Amygdala (tissue), 56 donors: Measurements from ENCODE around the gene OR6K2.
"Not testable (repeated sequence)": the region's sequence is repeated elsewhere in the genome, so short reads cannot be mapped to it uniquely, and the experiment has no call there.

Experiments used
- DNase-seq, 56 donors: peaks; one replicate each; lab custom pipeline; 2025; lab: John Stamatoyannopoulos, UW

Gene OR6K2

DNA sequence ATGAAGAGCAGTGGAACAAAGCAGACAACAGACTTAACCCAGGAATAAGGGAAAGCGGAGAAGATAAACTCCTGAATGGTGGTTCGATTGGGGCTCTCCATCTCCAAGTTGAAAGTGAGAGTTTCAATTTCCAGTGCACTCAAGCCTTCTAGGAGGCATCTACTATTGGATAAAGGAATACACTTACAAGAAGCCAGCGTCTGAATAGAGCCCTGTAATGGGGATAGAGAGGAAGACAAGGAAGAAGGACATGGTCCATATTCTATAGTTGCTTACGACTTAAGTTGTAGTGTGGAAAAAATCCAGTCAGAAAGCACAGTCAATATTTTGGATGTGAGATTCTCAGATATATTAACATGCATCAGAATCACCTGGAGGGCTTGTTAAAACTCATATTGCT, at the start of gene OR6K2:
Gene OR6K2 (minus strand): TSS at position 101 of the 400 bp plus-strand sequence. CDS start 0 bp downstream, at position 101.
- DNase-seq = no peak

DNA sequence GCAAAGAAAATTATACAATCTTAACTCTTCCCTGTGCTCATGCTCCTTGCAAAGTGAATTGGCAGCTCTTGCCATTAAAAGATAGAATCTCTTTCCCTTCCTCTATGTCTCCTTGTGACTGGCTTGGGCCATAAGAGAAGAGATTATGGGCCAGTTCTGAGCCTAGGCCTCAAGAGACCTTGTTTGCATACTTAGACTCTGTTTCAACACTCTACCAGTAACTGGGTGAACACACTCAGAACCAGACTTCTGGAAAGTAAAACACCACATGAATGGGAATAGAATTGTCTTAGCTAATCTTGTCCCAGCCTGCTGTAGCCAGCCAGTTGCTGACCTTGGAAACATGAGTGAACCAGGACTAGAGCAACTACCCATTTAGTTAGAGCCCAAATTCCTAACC, 35.4 kb upstream of the OR6K2 start:
- no peak for DNase-seq

DNA sequence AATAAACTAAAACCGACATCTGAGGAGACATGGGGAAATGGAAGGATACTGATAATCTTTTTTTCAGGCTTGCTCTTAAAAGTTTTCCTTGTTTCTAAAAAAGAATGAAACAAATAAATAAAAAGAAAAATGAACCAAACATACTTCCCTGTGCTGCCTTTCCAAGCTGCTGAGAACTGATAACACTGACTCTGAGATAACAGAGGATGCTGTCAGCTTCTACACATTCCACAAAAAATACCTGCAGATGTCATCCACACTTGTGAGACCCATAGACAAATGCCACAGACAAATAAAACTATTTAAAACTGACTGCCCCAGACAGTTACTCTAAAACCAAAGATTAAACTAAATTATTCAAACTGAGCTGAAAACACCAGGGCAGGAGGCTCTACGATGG, 32.1 kb upstream of the OR6K2 start:
- DNase-seq = no peak

GRCh38 chr1:158731707-158732106, 31.3 kb upstream of the OR6K2 start:
- no peak for DNase-seq

DNA sequence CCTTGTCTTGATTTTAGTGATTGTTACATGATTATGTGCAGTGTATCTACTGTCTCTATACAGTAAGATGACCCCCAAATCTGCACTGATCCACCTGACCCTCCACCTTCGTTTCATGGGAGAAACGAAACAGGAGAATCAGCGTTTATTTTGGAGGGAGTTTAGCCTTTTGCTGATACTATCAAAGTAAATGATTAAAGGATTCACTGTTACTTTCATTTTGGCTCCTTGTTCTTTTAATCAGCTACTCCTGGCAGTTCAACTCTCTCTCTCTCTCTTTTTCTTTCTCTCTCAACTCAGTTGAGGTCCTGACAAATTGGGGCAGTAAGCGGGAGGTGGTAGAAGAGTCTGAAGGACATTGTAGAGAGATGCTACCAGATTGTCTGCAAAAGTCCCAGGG, 30.0 kb upstream of the OR6K2 start:
- DNase-seq = no peak

DNA sequence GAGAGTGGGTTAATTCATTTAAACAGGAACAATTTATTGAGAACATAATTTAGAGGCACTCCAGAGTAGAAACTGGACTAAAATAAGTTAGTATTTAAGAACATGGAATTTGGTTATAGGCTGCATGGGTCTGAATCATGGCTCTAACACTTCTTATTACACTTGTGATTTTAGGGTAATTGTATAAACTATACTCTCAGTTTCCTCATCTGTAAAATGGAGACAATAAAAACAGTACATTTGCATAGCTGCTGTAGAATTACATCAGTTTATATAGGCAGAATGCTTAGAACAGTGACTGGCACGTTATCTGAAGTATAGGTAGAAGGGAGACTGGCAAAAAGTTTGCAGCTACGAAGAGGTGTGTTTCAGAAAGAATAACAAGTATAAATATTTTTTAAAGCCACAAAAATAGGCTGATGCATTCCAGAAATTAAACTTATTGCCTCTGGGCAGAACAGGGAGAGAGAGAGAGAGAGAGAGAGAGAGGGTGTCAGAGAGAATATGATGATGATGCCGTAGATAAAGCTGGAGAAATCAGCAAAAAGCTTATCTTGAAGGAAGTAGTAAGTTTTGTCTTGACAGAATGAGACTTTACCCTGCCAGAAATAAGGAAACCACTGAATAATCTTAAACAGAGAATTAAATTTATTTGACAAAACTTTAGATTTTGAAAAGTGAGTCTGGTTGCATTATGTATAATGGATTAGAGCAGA, 28.2 kb upstream of the OR6K2 start:
- no peak for DNase-seq

DNA sequence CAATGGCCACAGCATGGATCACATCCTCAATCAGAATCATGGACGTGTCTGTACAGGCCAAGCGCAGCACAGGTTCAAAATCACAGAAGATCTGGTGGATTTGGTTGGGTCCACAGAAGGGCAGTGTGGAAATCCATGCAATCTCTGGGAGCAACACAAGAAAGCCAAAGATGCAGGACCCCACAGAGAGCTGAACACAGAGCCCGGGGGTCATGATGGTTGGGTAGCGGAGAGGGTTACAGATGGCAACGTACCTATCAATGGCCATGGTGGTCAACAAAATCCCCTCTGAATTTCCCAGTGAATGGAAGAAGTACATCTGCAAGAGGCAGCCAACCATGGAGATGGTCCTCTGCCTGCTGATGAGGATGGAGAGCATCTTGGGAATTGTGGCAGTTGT, 24.0 kb upstream of the OR6K2 start:
- DNase-seq = no peak

GRCh38 chr1:158720620-158721019, 20.2 kb upstream of the OR6K2 start, which contains the start of gene OR6K3:
TSS of gene OR6K3 (minus strand) at chr1:158720720. CDS start at chr1:158718115, 2,605 bp downstream.
- DNase-seq = no peak

DNA sequence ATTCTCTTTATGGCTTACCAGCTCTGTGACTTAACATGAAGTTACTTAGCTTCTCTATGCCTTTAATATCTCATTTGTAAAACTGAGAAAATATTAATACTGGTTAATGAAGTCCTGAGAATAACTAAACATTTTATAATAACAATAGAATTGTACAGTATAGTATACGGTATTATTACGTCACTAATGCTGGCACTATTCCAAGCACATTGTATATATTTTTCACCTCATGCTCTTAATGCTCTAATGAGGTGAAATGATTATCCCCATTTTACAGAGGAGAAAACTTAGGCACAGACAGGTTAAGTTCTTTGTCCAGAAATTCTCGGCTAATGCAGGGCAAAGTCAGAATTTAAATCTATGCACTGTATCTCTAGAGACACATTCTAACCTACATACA, 19.2 kb upstream of the OR6K2 start:
- no peak for DNase-seq

DNA sequence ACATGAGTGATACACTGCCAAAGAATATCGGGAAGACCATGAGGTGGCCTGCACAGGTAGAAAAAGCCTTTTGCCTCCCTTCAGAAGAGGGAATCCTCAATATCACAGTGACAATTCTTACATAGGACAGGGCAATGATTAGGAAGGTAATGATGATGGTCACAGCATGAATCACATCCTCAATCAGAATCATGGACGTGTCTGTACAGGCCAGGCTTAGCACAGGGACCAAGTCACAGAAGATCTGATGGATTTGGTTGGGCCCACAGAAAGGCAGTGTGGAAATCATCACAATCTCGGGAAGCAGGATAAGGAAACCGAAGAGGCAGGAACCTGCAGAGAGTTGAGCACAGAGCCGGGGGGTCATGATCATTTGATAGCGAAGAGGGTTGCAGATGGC, 16.9 kb upstream of the OR6K2 start:
- DNase-seq = no peak

- no peak for DNase-seq
Measured at GRCh38 chr1:158716335-158716734, 15.9 kb upstream of the OR6K2 start.

GRCh38 chr1:158714754-158715153, 14.3 kb upstream of the OR6K2 start:
- DNase-seq = no peak

- no peak for DNase-seq
Measured at GRCh38 chr1:158711098-158711497, 10.6 kb upstream of the OR6K2 start.

- no peak for DNase-seq
Measured at GRCh38 chr1:158706096-158706495, 5.6 kb upstream of the OR6K2 start.

- DNase-seq = no peak
Measured at GRCh38 chr1:158694596-158694995, 5.9 kb downstream of the OR6K2 start.

DNA sequence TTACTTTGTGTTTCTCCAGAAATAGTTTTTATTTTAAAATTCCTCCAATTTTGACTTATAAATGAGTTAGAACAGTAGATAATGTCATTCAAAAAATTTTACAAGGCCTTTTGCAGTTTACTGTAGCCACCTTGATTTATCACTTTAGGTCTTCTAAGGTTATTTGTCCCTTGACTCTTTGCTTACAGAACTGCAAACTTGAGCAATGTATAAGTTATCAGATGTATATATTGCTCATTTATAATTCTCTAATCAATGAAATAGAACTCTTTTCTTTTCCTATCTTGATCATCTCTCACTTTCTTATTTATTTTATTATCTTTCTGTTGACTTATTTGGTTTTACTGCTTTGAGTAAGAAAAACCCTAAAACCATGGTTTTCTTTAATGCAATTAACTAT, 8.1 kb downstream of the OR6K2 start:
- no peak for DNase-seq

DNA sequence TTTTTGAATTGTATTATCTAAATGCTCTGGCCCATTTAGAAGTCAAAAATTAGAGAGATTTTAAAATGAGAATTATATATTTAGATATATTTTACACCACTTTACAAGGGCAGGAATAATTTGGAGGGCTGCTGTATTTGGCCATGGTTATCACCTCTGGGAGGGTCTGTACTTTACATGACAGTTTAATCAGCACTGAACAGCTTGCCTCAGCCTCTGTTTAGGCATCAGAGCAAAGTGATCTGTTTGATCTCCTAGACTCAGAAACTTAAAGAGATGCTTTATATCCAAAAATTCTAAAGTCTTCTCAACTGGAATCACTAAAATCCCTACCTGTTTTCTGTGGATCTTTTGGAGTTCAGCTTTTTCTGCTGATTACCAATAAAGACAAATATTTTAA, 8.5 kb downstream of the OR6K2 start:
- DNase-seq = no peak

- not testable (repeated sequence) for DNase-seq
Measured at GRCh38 chr1:158691149-158691548, 9.3 kb downstream of the OR6K2 start.

GRCh38 chr1:158689875-158690274, 10.6 kb downstream of the OR6K2 start:
- DNase-seq = no peak

- DNase-seq = no peak
Measured at GRCh38 chr1:158689110-158689509, 11.3 kb downstream of the OR6K2 start.

GRCh38 chr1:158688343-158688742, 12.1 kb downstream of the OR6K2 start:
- DNase-seq = not testable (repeated sequence)

DNA sequence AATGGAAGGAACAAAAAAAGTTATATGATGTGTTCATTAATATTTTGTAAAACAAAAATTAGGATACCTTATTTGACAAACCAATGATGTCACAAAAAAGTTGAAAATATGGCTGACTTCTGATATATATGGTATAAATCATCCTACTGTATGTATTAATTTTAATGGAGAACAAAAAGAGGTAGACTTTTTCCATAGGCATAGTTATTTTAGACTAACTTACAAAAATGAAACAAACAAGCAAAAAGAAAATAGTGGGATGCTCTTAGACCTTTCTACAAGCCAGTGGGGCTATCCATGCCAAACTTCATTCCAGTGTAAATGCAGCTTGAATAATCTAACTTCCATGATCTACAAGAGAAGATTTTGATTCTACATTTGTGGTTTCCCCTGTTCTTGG, 13.4 kb downstream of the OR6K2 start:
- DNase-seq = no peak
